OCI-LY7 (cell line): ENCODE measurements around the gene SLC25A31.

Experiments used
- EZH2phosphoT487 ChIP-seq: fragments of 200-600 bp; sonication (generic); IDR thresholded peaks from 2 replicates; pipeline ENCODE4 v1.6.1; 2018; ENCODE audit warnings: low read depth, borderline replicate concordance, mild to moderate bottlenecking, mixed run types, antibody characterized with exemption, low read length, moderate library complexity, mixed read lengths
- TF ChIP-seq, protein P1 (sequence below): fragments of 200-600 bp; sonication (generic); conservative IDR thresholded peaks from 2 replicates; pipeline ENCODE4 v1.5.1; 2014; ENCODE audit warnings: mild to moderate bottlenecking, antibody characterized with exemption, low read length, moderate library complexity, mixed read lengths

DNA sequence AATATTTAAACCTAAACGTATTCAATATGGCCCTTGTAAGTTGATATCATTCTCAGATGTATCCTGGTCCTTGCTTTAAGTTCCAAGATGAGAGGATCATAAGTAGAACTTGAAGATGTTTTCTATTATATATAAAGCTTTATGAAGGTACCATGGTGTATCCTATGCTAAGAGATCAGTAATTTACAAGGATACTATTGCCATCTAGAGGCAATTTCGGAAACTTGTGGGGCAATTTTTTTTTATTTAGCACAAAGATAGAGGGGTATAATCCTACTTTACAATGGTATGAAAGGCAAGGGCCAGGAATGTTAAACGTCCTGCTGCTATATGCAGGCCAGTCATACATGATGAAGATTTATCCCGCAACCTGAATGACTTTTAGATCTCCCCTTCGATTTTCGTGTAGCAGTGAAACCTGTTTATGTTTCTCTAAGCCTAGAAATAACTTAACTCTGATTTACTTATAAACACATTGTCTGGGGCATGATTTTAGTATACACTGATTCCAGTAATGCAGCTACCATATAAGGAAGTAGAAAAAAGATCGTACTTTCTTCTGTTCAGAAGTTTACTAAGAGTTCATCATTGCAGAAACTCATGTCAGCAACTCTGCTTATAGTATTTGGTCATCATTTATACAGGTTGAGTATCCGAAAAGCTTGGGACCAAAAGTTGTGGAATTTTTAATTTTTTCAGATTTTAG lies 2.6 kb downstream of the SLC25A31 start:
- TF ChIP-seq, protein P1, sequence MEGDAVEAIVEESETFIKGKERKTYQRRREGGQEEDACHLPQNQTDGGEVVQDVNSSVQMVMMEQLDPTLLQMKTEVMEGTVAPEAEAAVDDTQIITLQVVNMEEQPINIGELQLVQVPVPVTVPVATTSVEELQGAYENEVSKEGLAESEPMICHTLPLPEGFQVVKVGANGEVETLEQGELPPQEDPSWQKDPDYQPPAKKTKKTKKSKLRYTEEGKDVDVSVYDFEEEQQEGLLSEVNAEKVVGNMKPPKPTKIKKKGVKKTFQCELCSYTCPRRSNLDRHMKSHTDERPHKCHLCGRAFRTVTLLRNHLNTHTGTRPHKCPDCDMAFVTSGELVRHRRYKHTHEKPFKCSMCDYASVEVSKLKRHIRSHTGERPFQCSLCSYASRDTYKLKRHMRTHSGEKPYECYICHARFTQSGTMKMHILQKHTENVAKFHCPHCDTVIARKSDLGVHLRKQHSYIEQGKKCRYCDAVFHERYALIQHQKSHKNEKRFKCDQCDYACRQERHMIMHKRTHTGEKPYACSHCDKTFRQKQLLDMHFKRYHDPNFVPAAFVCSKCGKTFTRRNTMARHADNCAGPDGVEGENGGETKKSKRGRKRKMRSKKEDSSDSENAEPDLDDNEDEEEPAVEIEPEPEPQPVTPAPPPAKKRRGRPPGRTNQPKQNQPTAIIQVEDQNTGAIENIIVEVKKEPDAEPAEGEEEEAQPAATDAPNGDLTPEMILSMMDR: peak; percentile 81
- TF ChIP-seq EZH2phosphoT487: no peak
